ENCODE data around the gene MARK3. TPM values are rescaled to one million over a fixed set of nuclear protein-coding genes. Genes with fewer than 3 reads are reported as not detected.

MARK3 gene
- total and polyA plus RNA-seq, 2 of the 13 experiments (the other 11 are each of a cell fraction or from before 2014, with no cell fraction given), result 47.7 to 56.6 TPM

DNA sequence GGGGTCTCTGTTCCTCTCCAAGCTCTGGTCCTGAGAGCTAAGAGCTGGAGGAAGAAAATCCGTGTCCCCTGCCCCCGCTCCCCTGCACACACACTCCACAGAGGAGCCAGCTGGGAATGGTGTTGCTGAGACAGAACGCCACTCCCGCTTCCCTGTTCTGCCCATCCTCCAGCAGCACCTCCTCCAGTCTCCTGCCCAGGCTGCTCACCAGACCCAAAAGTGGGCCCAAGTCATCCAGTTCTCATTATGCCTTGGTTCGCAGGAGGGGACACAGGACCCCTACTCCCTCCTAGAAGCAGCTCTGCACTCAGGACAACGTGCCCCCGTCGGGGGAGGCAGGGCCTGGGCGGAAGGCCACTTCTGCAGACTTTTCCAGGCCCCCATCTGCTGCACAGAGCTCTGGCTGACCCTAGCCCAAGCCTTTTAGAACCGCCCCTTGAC, 143.0 kb downstream of the MARK3 start:
- H3K79me2 ChIP-seq (ENCODE audit: insufficient read depth, low read length), result peaks cover 30% of the 10 kb centered on the region
- H3K9me3 ChIP-seq (ENCODE audit: low read length), result no peaks in the 10 kb centered on the region
- no peaks in the 10 kb centered on the region; a peak in 1 of 5 replicates for H3K27me3 ChIP-seq (ENCODE audit: control insufficient read depth in 1 of 2, insufficient read depth in 2 of 2, low read length in 2 of 2)
- H3K9ac ChIP-seq (ENCODE audit: insufficient read depth, low read depth, low read length), result peak overlapping the region; percentile 86
- H2AFZ ChIP-seq (ENCODE audit: low read length), result no peak overlapping the region
- DNase-seq (ENCODE audit: low spot score) (no peak), FAIRE-seq (no peak), ATAC-seq (peak; percentile 37)
- peaks cover 3 to 4% of the 10 kb centered on the region in 2 experiments; a peak in 3 of 5 replicates for H3K36me3 ChIP-seq (replicated peaks in 1 of 2; ENCODE audit: control insufficient read depth in 1 of 2, insufficient read depth in 2 of 2, low read length in 2 of 2)
- H4K20me1 ChIP-seq (ENCODE audit: insufficient read depth, low read length), result no peaks in the 10 kb centered on the region
- 9% methylated on average over 5 of the region's 10 CpGs for WGBS (ENCODE audit: low lambda C conversion rate)
- H3K4me2 ChIP-seq (ENCODE audit: low read depth, low read length), result peak overlapping the region; percentile 98
- peak overlapping the region; percentile 65 to 98 (median 95) for H3K4me3 ChIP-seq (replicated peaks in 1 of 3; ENCODE audit: insufficient read depth in 1 of 3, low read depth in 2 of 3, low read length in 3 of 3)
- BruUV-seq (replicated peaks), result no TSS peak
- H3K4me1 ChIP-seq (ENCODE audit: insufficient read depth, low read length), result peaks cover 71% of the 10 kb centered on the region
- H3K27ac ChIP-seq (ENCODE audit: extremely low read length, insufficient read depth, low read length), result peak overlapping the region; percentile 89
- in situ Hi-C loops (cut with HindIII; ENCODE audit: extremely low pct_ligation_motif_present, low pct_unique_long_range_greater_than_20kb) (no loop called here), intact Hi-C loops (cut with micrococcal nuclease; ENCODE audit: unreplicated experiment) (no loop called here)
- ChIA-PET CTCF (ENCODE audit: low intra/inter-chr PET ratio, low total read pairs) (no interaction called here), POLR2A (interaction anchor here (0.7 to 3.2 kb wide), 14 partner anchors 8 to 352 kb away, joined by 3 to 37 read pairs (median 5); partner anchors contain the start of genes BAG5, COA8 and EIF5)
- TF ChIP-seq ZNF326 (CRISPR knock-in tag; IDR thresholded peaks at IDR 0.05; ENCODE audit: borderline replicate concordance), result no peak
- no peak for TF ChIP-seq IRF2 (CRISPR knock-in tag; IDR thresholded peaks at IDR 0.05)
- TF ChIP-seq U2AF1 (optimal IDR thresholded peaks at IDR 0.05; ENCODE audit: low read depth, low read length), result peak; percentile 13
- peak; percentile 60; the same call in 1 of the 2 replicates for TF ChIP-seq ZNF776 (CRISPR knock-in tag; IDR thresholded peaks at IDR 0.05)
- TF ChIP-seq, protein P1, sequence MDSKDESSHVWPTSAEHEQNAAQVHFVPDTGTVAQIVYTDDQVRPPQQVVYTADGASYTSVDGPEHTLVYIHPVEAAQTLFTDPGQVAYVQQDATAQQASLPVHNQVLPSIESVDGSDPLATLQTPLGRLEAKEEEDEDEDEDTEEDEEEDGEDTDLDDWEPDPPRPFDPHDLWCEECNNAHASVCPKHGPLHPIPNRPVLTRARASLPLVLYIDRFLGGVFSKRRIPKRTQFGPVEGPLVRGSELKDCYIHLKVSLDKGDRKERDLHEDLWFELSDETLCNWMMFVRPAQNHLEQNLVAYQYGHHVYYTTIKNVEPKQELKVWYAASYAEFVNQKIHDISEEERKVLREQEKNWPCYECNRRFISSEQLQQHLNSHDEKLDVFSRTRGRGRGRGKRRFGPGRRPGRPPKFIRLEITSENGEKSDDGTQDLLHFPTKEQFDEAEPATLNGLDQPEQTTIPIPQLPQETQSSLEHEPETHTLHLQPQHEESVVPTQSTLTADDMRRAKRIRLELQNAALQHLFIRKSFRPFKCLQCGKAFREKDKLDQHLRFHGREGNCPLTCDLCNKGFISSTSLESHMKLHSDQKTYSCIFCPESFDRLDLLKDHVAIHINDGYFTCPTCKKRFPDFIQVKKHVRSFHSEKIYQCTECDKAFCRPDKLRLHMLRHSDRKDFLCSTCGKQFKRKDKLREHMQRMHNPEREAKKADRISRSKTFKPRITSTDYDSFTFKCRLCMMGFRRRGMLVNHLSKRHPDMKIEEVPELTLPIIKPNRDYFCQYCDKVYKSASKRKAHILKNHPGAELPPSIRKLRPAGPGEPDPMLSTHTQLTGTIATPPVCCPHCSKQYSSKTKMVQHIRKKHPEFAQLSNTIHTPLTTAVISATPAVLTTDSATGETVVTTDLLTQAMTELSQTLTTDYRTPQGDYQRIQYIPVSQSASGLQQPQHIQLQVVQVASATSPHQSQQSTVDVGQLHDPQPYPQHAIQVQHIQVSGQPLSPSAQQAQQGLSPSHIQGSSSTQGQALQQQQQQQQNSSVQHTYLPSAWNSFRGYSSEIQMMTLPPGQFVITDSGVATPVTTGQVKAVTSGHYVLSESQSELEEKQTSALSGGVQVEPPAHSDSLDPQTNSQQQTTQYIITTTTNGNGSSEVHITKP (CRISPR knock-in tag; IDR thresholded peaks at IDR 0.05; ENCODE audit: low read depth), result no peak
- 0 out of 2 replicates have a peak, but pooled peaks have one; percentile 27 for TF ChIP-seq TARDBP (CRISPR knock-in tag; IDR thresholded peaks at IDR 0.05)
- TF ChIP-seq, protein P2, sequence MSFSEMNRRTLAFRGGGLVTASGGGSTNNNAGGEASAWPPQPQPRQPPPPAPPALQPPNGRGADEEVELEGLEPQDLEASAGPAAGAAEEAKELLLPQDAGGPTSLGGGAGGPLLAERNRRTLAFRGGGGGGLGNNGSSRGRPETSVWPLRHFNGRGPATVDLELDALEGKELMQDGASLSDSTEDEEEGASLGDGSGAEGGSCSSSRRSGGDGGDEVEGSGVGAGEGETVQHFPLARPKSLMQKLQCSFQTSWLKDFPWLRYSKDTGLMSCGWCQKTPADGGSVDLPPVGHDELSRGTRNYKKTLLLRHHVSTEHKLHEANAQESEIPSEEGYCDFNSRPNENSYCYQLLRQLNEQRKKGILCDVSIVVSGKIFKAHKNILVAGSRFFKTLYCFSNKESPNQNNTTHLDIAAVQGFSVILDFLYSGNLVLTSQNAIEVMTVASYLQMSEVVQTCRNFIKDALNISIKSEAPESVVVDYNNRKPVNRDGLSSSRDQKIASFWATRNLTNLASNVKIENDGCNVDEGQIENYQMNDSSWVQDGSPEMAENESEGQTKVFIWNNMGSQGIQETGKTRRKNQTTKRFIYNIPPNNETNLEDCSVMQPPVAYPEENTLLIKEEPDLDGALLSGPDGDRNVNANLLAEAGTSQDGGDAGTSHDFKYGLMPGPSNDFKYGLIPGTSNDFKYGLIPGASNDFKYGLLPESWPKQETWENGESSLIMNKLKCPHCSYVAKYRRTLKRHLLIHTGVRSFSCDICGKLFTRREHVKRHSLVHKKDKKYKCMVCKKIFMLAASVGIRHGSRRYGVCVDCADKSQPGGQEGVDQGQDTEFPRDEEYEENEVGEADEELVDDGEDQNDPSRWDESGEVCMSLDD (CRISPR knock-in tag; IDR thresholded peaks at IDR 0.05; ENCODE audit: borderline replicate concordance), result 0 out of 2 replicates have a peak, but pooled peaks have one; percentile 0
- TF ChIP-seq, protein P3, sequence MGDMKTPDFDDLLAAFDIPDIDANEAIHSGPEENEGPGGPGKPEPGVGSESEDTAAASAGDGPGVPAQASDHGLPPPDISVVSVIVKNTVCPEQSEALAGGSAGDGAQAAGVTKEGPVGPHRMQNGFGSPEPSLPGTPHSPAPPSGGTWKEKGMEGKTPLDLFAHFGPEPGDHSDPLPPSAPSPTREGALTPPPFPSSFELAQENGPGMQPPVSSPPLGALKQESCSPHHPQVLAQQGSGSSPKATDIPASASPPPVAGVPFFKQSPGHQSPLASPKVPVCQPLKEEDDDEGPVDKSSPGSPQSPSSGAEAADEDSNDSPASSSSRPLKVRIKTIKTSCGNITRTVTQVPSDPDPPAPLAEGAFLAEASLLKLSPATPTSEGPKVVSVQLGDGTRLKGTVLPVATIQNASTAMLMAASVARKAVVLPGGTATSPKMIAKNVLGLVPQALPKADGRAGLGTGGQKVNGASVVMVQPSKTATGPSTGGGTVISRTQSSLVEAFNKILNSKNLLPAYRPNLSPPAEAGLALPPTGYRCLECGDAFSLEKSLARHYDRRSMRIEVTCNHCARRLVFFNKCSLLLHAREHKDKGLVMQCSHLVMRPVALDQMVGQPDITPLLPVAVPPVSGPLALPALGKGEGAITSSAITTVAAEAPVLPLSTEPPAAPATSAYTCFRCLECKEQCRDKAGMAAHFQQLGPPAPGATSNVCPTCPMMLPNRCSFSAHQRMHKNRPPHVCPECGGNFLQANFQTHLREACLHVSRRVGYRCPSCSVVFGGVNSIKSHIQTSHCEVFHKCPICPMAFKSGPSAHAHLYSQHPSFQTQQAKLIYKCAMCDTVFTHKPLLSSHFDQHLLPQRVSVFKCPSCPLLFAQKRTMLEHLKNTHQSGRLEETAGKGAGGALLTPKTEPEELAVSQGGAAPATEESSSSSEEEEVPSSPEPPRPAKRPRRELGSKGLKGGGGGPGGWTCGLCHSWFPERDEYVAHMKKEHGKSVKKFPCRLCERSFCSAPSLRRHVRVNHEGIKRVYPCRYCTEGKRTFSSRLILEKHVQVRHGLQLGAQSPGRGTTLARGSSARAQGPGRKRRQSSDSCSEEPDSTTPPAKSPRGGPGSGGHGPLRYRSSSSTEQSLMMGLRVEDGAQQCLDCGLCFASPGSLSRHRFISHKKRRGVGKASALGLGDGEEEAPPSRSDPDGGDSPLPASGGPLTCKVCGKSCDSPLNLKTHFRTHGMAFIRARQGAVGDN (CRISPR knock-in tag; IDR thresholded peaks at IDR 0.05), result peak; percentile 66
- no peak for TF ChIP-seq HOXA7 (CRISPR knock-in tag; IDR thresholded peaks at IDR 0.05)
- TF ChIP-seq MTA3 (CRISPR knock-in tag; IDR thresholded peaks at IDR 0.05), result no peak
- TF ChIP-seq ZNF891 (CRISPR knock-in tag; IDR thresholded peaks at IDR 0.05), result no peak
- no peak for TF ChIP-seq POLR2AphosphoS2 (IDR thresholded peaks at IDR 0.05; ENCODE audit: low read depth, low read length)
